Stimulated activated CD8-positive, alpha-beta memory T cell treated with anti-CD3 and anti-CD28 coated beads, Interleukin-4, amount 100 ng/mL, for 24 hours (primary cell): Measurements from ENCODE around the gene USP9X.
"Not testable (repeated sequence)": the region's sequence is repeated elsewhere in the genome, so short reads cannot be mapped to it uniquely, and the experiment has no call there.

ENCODE experiments used
- DNase-seq: peaks from one replicate; pipeline ENCODE4 v3.0.0-alpha.2; 2020; ENCODE audit warnings: low read depth

USP9X gene

GRCh38 chrX:41085512-41085877 is 250 bp downstream of the USP9X start:
- peak; percentile 51 for DNase-seq

DNA sequence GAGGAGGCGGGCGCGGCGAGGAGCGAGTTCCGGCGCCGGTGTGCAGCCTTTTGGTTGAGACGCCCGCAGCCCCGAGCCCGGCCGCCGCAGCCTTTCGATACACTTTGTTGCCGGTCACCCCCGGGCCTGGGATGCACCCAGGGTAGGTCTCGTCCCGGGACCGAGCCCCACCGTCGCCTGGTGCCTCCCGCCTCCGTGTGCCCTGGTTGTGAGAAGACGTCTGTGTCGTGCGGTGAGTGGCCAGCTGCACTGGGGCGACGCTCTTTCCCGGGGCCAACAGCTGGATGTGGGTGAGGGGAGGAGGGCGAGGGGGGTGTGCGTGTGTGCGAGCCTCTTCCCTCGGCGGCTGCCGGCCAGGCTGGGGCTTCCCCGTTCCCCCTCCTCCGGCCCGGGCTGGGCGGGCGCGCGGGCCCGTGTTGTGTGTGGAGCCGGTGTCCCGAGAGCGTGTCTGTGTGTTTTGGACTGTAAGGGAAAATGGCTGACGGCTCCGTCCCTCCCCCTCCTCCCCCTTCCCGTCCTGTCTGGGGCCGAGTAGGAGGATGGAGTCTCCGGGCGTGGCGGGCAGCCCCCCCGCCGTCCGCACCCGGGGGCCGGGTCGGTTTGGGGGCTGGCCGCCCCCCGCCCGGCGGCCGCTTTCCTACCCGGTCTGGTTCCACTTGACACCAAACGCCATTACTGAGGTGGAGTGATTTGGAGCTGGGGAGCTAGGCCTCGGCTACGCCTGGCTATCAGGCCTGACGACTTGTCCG is 807 bp downstream of the USP9X start:
- peak; percentile 29 for DNase-seq

GRCh38 chrX:41086627-41086932 is 1.3 kb downstream of the USP9X start:
- no peak for DNase-seq

- no peak for DNase-seq
Observed at GRCh38 chrX:41087201-41087600, 2.0 kb downstream of the USP9X start.

- no peak for DNase-seq
Observed at GRCh38 chrX:41090568-41091238, 5.5 kb downstream of the USP9X start.

- DNase-seq = no peak
Observed at GRCh38 chrX:41092776-41093175, 7.5 kb downstream of the USP9X start.

GRCh38 chrX:41095174-41095573 is 9.9 kb downstream of the USP9X start:
- DNase-seq = no peak

GRCh38 chrX:41095908-41096307 is 10.7 kb downstream of the USP9X start:
- DNase-seq = no peak

DNA sequence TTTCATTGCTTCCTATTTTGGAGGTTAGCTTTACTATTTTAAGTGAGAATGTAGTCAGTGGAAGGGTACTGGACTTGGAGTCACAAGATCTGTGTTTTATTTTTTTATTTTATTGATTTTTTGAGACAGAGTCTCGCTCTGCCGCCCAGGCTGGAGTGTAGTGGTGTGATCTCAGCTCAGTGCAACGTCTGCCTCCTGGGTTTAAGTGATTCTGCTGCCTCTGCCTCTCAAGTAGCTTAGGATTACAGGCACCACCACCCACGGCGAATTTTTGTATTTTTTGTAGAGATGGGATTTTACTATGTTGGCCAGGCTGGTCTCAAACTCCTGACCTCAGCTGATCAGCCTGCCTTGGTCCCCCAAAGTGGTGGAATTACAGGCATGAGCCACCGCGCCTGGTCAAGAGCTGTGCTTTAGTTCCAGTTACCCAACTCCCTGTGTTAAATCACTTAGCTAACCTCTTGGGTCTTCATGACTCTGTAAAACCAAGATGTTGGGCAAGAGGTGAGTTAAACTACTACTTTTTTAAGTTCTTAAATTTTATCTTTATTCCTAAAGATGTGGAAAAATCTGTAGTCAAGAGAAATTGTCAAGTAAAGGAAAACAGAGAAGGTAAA is 11.2 kb downstream of the USP9X start:
- no peak for DNase-seq

GRCh38 chrX:41097326-41097725 is 12.1 kb downstream of the USP9X start:
- no peak for DNase-seq

GRCh38 chrX:41100200-41100599 is 15.0 kb downstream of the USP9X start:
- no peak for DNase-seq

- no peak for DNase-seq
Observed at GRCh38 chrX:41100819-41101218, 15.6 kb downstream of the USP9X start.

DNA sequence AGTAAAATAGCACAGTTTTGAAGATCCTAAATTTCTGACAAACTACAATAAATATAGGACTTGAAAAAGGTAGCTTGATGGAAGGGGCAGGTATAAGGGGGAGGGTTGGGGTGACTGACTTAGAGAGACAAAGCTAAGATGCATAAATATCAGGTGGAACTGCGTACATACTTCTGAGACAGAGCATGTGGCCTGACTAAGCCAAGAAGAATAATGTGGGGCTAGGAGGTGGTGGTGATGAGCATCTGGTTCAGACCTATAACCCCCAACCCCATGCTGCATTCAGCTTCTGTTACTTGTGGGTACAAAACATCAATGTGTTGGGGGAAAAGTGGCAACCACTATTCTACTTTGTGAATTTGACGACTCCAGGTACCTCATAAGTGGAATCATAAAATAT is 19.8 kb downstream of the USP9X start:
- no peak for DNase-seq

GRCh38 chrX:41106257-41106656 is 21.0 kb downstream of the USP9X start:
- DNase-seq = not testable (repeated sequence)

DNA sequence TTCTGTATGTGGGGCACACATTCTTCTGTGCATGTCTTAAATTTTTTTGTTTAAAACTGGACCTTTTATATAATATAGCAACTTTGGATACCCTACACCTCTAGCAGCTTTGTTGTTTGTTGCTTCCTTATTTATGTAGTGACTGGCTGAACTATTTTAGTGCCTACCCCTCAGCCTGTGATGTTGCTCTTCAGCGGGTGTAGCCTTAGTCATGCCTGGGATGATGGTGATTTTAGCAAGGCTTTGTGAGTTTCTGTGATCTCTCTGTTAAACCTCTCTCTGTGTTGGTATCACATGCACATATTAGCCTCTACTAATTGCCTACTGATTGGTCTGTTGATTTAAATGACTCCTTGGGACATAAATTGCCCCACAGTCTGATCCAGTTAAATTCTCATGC is 22.8 kb downstream of the USP9X start:
- DNase-seq = no peak

DNA sequence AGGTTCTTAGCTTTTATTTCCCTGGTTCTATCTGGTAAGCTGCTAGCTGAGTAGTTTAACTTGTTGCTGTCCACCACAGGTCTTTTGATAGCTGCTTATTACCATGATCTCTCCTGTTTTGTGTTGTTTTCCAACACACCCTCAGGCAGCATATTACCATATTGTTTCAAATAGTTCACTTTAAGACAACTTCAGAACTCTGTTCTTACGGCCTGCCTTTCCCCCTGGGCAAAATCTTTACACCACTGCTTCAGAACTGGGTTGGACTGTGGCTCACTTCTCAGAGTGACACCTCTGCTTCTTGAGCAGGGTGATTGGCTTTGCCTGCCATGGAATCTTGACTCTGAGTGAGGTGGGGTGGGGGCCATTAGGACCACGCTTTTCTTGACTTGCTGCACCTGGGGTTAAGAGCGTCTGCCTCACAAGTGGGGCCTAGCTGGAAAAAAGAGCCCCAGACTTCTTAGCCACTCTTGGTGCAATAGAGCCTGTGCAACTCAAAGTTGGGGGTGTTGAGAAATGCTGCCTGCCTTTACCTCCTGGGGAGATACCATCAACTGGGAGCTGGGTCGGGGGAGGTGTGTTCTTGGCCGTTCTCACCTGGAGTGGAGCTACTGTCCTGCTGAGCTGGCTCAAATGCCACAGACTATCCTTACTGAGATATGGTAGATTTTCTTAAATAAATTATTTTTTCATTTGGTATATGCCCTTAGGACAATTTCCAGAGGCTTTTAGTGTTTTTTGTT is 23.4 kb downstream of the USP9X start:
- no peak for DNase-seq

- DNase-seq = no peak
Observed at GRCh38 chrX:41110801-41111625, 25.8 kb downstream of the USP9X start.

DNA sequence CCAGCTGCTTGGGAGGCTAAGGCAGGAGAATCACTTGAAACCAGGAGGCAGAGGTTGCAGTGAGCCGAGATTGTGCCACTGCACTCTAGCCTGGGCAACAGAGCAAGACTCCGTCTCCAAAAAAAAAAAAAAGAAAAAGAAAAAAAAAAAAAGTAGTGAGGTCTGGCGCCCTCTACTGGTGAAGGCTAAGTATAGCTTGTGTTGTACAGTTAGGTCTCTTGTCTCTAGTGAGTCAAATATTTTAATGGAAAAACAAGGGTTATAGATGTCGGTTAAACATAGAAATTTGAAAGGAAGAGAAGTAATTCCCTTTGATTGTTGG is 29.8 kb downstream of the USP9X start:
- DNase-seq = not testable (repeated sequence)

DNA sequence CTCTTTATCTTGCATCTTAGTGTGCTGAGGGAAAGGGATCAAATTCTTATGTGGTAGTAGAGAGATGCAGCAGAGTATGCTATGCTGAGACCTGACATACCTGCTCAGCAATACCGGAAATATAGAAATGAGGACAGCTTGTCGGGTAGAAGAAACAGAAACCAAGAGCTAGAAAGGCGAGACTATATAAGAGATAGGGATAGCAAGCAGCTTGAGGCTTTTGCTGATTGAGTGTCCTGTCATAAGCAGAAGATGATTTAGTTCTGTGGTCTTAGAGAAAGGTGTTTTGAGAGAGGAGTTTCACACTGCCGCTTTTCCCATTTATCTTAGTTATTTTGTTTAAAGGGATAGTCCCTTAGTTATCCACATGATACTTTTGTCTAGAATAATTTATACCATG is 31.7 kb downstream of the USP9X start:
- no peak for DNase-seq

GRCh38 chrX:41118156-41118555 is 32.9 kb downstream of the USP9X start:
- DNase-seq = no peak

- no peak for DNase-seq
Observed at GRCh38 chrX:41119803-41120202, 34.6 kb downstream of the USP9X start.

DNA sequence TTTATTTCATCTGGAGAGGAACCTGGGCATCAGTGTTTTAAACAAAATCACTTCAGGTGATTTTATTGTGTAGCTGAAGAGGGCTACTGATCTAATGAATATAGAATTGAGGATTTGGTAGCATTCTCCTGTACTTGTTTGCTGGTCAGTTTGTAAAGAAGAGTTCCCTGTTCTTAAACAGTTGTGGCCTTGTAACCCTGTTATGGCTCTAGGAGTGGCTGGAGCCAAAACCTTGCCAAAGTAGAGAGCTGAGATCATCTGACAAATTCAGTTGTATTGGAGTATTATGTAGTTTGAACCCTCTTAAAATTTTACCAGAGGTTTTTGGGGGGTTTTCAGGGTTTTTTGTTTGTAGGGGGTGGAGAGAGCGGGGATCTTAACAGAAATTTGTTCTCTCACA is 36.5 kb downstream of the USP9X start:
- DNase-seq = no peak
